GM19463 (cell line): ENCODE measurements around the gene WHAMM.
"Not testable (repeated sequence)": the region's sequence is repeated elsewhere in the genome, so short reads cannot be mapped to it uniquely, and the experiment has no call there.

ENCODE experiments used
- ATAC-seq: cut with Tn5 transposase; IDR thresholded peaks from one replicate; pipeline ENCODE4 v1.9.1; 2021; ENCODE audit warnings: mild to moderate bottlenecking, moderate library complexity; ENCODE audit not compliant: unreplicated experiment

Gene WHAMM, protein sequence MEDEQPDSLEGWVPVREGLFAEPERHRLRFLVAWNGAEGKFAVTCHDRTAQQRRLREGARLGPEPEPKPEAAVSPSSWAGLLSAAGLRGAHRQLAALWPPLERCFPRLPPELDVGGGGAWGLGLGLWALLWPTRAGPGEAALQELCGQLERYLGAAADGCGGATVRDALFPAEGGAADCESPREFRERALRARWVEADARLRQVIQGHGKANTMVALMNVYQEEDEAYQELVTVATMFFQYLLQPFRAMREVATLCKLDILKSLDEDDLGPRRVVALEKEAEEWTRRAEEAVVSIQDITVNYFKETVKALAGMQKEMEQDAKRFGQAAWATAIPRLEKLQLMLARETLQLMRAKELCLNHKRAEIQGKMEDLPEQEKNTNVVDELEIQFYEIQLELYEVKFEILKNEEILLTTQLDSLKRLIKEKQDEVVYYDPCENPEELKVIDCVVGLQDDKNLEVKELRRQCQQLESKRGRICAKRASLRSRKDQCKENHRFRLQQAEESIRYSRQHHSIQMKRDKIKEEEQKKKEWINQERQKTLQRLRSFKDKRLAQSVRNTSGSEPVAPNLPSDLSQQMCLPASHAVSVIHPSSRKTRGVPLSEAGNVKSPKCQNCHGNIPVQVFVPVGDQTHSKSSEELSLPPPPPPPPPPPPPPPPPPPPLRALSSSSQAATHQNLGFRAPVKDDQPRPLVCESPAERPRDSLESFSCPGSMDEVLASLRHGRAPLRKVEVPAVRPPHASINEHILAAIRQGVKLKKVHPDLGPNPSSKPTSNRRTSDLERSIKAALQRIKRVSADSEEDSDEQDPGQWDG

DNA sequence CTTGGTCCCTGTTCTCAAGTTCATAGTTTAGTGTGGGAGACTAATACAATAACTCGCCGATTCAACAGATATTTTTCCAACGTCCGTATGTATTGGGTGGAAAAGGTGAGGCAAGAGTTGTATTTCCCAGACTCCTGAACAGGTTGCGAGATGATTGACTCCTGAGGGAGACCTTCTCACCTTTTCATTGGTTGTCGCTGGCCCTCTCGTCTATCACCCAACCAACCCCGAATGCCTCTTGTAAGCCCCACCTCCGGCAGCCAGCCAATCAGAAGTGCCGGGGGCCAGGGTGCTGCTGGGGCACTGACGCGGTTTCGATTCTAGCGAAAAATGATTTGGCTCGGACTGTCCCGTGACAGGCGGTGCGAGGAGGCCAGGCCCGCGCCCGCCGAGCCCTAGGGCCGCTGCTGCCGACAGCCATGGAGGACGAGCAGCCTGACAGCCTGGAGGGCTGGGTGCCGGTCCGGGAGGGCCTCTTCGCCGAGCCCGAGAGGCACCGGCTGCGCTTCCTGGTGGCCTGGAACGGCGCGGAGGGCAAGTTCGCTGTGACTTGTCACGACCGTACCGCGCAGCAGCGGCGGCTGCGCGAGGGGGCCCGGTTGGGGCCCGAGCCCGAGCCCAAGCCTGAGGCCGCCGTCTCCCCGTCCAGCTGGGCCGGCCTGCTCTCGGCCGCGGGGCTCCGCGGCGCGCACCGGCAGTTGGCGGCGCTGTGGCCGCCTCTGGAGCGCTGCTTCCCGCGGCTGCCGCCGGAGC is at the start of gene WHAMM:
WHAMM (plus strand) TSS at position 321 of the 753 bp plus-strand sequence; CDS start at position 420, 99 bp downstream.
- ATAC-seq, result peak; percentile 80

DNA sequence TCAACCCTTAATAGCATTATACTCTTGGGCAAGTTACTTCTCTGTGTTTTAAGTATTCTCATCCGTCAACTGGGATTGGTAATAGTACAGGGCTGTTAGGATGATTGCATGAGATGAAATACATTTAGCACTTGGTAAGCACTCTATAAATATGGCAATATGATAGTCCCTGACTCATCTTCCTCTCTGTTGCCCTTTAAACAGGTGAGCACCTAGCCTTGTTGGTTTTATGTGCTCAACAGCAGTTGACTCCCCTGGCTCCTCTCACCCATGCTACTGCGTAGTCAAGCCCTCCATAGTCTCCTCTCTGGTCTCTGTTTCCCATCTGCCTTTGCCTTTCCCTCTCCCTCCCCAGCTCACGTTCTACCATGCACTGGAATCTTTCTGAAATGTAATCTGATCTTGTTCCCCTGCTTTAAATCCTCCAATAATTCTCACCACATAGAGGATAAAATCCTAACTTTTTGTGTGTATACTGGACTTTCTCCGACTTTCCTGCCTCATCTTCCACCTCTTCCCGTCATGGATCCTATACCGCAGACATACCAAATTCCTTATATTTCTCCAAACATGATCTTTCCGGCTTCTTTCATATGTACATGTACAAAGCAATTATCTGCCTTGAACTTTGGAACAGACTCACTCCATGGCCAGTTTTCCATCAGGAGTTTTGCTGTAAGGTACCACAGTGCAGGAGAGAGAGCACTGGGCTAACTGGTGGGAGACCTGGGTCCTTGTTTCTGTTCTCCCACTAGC is 45.9 kb upstream of the WHAMM start:
- no peak for ATAC-seq

DNA sequence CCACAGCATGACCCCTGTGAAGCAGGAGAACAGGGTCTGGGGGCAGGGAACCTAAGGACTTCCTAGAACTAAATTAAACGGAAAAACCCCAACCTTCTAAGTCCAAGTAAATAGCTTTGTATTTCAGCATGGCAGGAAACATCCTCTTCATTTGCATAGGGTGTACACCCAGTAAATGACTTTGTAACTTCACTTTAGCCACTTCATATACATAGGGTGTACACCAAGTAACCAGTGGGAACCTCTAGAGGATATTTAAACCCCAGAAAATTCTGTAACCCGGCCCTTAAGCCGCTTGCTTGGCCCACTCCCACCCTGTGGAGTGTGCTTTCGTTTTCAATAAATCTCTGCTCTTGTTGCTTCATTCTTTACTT is 45.3 kb upstream of the WHAMM start:
- no peak for ATAC-seq

DNA sequence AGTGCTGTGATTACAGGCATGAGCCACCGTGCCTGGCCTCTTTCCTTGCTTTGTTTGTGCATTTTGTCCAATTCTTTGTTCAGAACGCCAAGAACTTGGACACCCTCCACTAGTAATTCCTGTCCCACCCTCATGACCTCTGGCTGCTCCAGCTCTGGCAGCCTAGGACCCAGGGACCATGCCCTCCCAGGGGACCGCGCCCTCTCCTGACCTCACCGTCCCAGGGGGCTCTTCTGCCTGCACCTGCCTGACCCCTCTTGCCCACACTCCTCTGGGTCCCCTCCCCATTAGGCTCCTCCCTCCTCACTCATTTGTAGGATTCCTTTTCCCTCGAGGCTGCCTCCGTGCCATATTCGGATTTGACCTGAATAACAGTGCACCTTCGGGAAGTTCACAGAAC is 44.7 kb upstream of the WHAMM start:
- ATAC-seq, result no peak

DNA sequence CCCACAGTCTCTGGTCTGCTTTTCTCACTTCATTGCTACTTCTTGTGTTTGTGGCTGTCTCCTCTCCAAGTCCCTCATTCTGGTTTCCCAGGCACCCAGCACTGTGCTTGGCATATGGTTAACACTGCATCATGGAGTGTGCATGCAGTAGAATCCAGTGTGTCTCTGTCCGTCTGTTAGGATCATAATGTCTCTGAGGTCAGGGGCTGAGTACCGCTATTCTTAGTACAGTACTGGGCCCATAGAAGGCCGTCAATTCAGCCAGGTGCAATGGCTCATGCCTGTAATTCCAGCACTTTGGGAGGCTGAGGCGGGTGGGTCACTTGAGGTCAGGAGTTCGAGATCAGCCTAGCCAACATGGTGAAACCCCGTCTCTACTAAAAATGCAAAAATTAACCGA is 43.2 kb upstream of the WHAMM start:
- ATAC-seq, result not testable (repeated sequence)

DNA sequence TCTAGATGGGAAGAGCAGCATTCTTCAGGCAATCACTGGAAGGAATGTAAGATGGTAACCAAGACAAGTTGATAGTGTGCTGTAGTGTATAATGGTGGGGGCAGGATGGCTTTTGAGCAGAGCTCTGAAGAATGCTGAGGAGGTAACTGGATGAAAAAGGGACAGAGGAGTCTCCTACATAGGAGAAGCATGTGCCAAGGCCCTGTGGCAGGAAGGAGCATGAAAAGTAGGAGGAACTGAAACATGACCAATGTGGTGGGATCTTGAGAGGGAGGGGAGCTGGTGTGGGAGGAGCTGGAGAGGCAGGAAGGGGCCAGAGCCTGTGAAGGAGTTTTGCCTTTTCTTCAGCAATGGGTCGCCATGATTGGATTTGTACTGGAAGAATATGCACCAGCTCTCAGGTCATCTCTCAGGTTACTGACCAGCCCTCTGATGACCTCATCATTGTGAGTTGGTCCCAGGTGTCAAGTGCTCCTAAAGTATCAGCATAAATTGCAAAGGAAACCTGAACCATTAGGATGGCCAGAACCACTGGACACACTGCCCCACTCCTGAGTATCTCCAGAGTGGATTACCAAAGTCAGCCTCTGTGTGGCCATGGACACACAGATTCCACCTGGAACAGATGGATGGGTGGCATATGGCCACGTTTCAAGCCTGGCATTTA is 42.1 kb upstream of the WHAMM start:
- no peak for ATAC-seq

DNA sequence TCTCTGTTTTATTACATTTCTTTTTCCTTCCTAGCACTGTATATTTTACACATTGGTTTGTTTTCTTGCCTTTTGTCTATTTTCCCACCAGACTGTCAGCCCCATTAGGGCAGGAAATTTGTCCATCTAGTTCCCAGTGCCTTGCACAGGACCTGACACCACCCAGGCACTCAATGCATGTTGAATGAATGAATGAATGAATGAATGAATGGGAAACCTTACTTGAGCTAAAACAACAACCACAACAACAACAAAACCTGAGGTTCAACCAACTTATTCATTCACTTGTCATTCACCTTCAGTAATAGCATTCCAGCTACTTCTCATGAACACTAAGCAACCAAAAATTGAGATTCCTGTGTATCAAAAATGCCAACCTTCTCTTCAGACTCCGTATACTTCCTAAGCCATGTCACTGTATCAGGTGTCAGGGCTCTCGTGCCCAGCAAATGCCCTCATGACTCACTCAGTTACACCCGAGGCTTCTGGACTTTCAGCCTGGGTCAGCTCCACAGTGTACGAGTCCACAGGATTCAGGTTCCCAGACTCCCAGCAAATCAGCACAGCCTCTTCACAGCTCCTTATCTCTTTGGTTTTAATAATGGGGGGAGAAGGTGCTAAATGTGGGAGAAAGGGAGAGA is 40.9 kb upstream of the WHAMM start:
- ATAC-seq, result no peak

DNA sequence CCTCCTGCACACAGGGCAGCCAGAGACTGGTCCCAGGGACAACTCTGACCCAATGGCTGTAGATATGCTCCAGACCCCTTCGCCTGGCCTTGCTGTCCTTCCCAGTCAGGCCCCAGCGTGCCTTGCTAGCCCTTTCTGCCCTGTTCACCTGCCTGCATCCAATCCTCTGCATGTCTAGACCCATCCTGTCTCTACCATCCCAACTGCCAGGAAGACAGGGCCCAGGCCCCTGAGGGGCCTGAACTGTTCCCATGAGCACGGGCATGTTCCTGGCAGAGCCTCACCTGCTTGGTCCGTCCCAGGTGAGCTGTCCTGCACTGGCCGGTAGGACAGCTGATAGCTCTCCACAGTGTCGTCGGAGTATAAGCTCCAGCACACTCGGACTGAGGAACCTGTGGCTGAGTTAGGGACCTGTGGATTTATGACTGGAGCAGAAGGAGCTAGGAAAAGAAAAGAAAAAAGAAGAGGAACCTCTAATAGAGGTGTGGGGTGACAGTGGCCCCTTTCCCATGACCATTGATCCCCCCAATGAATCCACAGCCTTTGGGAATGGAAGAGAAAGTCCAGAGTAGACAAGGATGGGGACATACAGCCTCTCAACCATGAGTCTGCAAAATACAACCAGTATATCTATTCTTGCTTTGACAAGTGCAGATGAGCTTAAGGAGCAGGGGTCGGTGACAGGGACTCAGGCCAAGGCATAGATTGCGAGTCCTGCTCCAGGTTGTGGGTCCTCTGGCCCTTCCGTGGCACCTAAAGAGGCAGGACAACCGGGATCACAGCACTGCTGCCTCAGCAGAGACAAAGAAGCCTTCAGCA is 37.4 kb upstream of the WHAMM start:
- no peak for ATAC-seq

DNA sequence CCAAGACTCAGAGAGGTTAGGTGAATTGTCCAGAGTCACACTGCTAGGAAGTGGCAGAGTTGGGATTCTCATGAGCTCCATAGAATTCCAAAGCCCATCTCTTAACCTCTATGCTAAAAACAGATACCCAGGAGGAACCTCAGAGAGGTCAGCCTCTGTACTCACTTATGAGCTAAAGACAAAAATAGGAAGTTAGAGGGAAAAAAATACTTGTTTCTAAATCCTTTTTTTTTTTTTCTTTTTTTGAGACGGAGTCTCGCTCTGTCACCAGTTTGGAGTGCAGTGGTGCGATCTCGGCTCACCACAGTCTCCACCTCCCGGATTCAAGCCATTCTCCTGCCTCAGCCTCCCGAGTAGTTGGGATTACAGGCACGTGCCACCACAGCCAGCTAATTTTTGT is 34.9 kb upstream of the WHAMM start:
- ATAC-seq, result no peak

DNA sequence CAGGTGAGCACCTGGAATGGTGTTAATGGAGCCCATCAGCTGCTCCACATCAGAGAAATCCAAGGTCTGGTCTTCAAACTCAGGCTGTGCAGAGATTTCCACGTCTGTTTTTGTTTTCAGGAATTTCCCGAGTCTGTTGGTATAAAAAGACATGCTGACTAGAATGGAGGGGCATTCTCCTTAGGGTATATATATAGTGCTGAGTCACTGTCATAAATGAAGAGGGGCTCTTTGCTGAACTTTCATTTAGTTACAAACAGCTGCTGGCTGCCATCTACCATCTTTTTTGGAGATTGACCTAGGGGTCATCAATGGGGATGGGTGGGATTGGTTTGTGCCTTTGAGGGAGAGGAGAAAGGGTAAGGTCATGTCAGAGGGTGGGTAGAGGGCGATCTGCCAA is 30.7 kb upstream of the WHAMM start:
- ATAC-seq, result no peak

DNA sequence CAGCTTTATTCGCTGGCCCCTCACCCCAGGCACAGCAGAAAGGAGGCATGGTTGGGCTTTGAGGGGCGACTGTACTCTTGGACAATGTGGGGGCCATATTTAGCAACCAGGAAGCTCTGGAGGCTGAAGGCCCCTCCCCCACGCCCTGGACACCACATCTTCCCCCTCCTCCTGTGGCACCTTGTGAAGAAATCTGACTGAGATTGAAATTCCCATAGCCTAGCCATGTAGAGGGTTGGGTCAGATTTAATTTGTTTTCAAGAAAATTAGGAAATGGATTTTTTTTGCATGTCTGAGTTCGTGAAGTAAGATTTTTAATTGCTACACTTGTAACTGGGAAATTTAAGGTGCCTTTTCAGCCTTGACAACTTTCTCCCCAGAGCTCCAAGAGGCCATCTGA is 28.1 kb upstream of the WHAMM start:
- ATAC-seq, result no peak

DNA sequence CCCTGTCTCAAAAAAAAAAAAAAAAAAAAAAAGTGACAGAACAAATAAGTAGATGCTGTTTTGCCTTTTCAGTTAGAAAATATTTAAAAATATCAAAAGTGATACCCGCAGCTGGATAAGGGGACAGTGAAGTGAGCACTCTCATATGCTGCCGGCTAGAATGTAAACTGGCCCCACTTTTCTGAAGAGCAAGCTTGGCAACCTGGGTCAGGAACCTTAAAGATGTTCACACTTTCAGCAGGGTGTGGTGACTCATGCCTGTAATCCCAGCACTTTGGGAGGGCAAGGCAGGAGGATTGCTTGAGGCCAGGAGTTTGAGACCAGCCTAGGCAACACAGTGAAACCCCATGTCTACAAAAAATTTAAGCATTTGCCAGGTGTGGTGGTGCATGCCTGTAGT is 20.9 kb upstream of the WHAMM start:
- no peak for ATAC-seq

DNA sequence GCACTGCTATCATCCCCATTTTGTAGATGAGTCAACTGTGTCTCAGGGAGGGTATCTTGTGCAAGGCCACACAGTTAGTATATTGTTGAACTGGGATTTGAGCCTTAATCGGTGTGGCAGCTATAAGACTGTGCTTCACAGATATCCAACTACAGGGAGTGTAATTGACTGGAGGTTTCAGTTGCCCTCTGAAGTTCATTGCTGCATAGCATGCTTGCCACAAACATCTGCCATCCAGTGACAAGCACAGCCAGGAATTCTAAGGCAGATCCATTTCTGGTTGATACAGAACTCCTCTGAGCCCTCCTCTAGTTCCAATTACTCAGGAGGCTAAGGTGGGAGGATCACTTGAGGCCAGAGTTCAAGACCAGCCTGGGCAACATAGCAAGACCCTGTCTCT is 19.9 kb upstream of the WHAMM start:
- no peak for ATAC-seq

DNA sequence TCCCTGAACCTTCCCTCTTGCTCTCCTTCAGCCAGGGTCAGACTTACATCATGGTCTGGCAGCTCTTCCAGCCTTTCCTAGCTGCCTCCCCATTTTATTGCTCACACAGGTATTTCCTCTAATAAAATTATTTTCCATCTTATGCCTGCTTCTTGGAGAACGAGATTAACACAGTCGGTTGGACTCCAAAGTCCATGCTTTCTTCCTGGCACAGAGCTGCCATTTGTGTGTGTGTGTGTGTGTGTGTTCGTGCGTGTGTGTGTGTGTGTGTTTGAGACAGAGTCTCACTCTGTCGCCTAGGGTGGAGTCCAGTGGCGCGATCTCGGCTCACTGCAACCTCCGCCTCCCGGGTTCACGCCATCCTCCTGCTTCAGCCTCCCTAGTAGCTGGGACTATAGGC is 19.1 kb upstream of the WHAMM start:
- no peak for ATAC-seq

DNA sequence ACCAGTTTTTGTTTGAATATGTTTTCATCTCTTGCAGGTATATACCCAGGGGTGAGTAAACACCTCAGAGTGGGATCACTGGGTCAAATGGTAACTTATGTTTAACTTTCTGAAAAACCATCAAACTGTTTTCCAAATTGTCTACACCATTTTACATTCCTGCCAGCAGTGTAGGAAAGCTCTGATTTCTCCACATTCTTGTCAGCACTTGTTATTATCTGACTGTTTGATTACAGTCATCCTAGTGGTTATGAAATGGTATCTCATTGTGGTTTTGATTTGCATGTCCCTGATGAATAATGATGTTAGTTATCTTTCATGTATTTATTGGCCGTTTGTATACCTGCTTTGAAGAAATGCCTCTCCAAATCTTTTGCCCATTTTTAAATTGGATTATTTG is 17.4 kb upstream of the WHAMM start:
- no peak for ATAC-seq

DNA sequence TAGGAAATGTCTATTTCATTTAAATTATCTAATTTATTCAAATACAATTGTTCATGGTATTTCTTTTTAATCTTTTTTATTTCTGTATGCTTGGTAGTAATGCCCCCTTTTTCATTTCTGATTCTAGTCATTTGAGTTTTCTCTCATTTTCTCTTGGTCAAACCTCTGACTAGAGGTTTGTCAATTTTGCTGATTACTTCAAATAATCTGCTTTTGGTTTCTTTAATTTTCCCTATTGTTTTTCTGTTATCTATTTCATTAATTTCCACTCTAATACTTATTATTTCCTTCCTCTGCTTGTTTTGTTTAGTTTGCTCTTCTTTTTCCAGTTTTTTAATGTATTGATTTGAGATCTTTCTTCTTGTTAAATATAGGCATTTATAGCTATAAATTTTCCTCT is 15.7 kb upstream of the WHAMM start:
- no peak for ATAC-seq

DNA sequence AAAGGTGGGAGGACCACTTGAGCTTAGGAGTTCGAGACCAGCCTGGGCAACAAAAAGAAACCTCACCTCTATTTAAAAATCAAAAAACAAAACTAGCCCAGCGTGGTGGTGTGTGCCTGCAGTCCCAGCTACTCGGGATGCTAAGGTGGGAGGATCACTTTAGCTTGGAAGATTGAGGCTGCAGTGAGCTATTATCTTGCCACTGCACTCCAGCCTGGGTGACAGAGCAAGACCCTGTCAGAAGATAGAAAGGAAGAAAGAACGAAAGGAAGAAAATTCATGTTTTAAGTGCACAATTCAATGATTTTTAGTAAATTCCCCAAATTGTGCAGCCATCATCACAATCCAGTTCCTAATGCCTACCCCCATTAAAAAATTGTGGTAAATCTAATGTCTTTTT is 11.3 kb upstream of the WHAMM start:
- ATAC-seq, result no peak

DNA sequence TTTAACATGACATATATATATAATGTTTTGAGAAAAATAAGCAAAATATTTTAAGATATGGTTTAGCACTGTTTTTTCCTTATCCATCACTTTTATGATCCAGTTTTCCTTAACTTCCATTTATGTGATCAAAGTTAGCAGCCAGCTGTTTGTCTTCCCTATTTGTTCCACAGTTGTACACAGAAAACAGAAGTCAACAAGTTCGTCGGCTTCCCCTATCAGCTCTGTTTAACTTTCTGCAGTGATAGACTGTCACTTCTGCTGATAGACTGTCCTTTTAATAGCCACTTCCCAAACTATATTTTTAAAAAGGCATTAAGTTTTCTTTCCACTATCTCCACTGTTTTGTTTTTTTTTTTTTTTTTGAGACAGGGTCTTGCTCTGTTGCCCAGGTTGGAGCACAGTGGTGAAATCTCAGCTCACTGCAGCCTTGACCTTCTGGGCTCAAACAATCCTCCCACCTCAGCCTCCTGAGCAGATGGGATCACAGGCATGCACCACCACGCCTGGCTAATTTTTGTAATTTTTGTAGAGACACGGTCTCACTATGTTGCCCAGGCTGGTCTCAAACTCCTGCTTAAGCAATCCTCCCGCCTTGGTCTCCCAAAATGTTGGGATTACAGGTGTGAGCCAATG is 10.8 kb upstream of the WHAMM start:
- ATAC-seq, result no peak
